ENCODE measurements around the gene ARHGEF2. TPM values are rescaled to one million over a fixed set of nuclear protein-coding genes. Genes with fewer than 3 reads are reported as not detected.

ARHGEF2 gene
- total and polyA plus RNA-seq, 2 of the 13 experiments (the other 11 are each of a cell fraction or from before 2014, with no cell fraction given): 16.1 to 32.1 TPM

GRCh38 chr1:155911156-155912055 lies 66.9 kb downstream of the ARHGEF2 start, which contains the start of gene RIT1 (continued):
- TF ChIP-seq ZNF800 (CRISPR knock-in tag; IDR thresholded peaks at IDR 0.05) (no peak), ZNF275 (CRISPR knock-in tag; IDR thresholded peaks at IDR 0.05; ENCODE audit: borderline replicate concordance) (no peak), ZNF317 (CRISPR knock-in tag; IDR thresholded peaks at IDR 0.05) (no peak), MNT (IDR thresholded peaks at IDR 0.05) (no peak), ZNF749 (CRISPR knock-in tag; IDR thresholded peaks at IDR 0.05; ENCODE audit: borderline replicate concordance) (no peak), NFRKB (IDR thresholded peaks at IDR 0.05) (no peak), ZSCAN20 (CRISPR knock-in tag; IDR thresholded peaks at IDR 0.05; ENCODE audit: borderline replicate concordance) (no peak), NCOA2 (CRISPR knock-in tag; IDR thresholded peaks at IDR 0.05) (peak; percentile 43; the same call in 1 of the 2 replicates), FOXA1 (IDR thresholded peaks at IDR 0.05) (no peak), FOXA1 (CRISPR knock-in tag; IDR thresholded peaks at IDR 0.05) (no peak), ZSCAN21 (CRISPR knock-in tag; IDR thresholded peaks at IDR 0.05; ENCODE audit: borderline replicate concordance) (0 out of 2 replicates have a peak, but pooled peaks have one; percentile 26), SALL2 (CRISPR knock-in tag; IDR thresholded peaks at IDR 0.05) (no peak), REXO4 (CRISPR knock-in tag; IDR thresholded peaks at IDR 0.05; ENCODE audit: borderline replicate concordance) (no peak), ZNF142 (CRISPR knock-in tag; IDR thresholded peaks at IDR 0.05) (no peak), CCDC6 (CRISPR knock-in tag; IDR thresholded peaks at IDR 0.05) (no peak), ATRX (CRISPR knock-in tag; IDR thresholded peaks at IDR 0.05; ENCODE audit: borderline replicate concordance) (no peak), ZNF253 (CRISPR knock-in tag; IDR thresholded peaks at IDR 0.05; ENCODE audit: borderline replicate concordance) (no peak), SMAD3 (CRISPR knock-in tag; IDR thresholded peaks at IDR 0.05) (0 out of 2 replicates have a peak, but pooled peaks have one; percentile 22), SP1 (IDR thresholded peaks at IDR 0.05) (no peak), SP1 (CRISPR knock-in tag; IDR thresholded peaks at IDR 0.05) (peak; percentile 79)

All from HepG2 (cell line).